Measurements from ENCODE around the gene PSMB3. TPM values are rescaled to one million over a fixed set of nuclear protein-coding genes. Genes with fewer than 3 reads are reported as not detected.
"Not testable (repeated sequence)": the region's sequence is repeated elsewhere in the genome, so short reads cannot be mapped to it uniquely, and the experiment has no call there.

Gene PSMB3
- polyA plus RNA-seq, 2 of the 4 experiments (the other 2 are of a cell fraction): 417 to 463 TPM

DNA sequence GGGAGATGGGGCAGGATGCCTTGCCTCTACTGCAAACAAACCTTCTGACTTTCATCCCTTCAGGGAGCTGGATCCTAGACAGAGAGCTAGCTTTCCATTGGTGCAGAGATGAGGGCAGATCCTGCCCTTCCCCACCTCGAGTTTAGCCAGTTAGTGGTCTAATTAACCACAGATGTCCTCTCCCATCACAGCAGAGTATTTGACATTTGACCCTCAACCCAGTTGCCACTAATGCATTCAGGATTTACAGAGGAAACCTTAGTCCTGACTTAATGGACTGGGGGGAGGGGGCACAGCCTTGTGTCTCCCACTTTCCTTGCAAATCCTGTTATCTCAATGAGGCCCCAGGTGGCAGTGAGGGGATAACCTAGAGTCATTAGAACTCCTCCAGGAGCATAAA lies 36.6 kb downstream of the PSMB3 start:
- Histone ChIP-seq H3K4me2 (no peak overlapping the region), H3K4me1 (no peaks in the 10 kb centered on the region), H3K9me3 (no peaks in the 10 kb centered on the region), H3K4me3 (no peak overlapping the region), H3K27ac (no peak overlapping the region)
- ChIA-PET POLR2A (no interaction called here), CTCF (interaction anchor here (0.5 to 3.1 kb wide), 8 partner anchors 9 to 112 kb away, joined by 3 to 17 read pairs (median 4); partner anchors contain the start of genes PIP4K2B and PSMB3)
- no peak for ATAC-seq
- DNase-seq (ENCODE audit: low read depth in 1 of 2, low spot score in 1 of 2): no peak
- no peak for TF ChIP-seq EP300 (IDR thresholded peaks at IDR 0.05)
- TF ChIP-seq, protein P1, sequence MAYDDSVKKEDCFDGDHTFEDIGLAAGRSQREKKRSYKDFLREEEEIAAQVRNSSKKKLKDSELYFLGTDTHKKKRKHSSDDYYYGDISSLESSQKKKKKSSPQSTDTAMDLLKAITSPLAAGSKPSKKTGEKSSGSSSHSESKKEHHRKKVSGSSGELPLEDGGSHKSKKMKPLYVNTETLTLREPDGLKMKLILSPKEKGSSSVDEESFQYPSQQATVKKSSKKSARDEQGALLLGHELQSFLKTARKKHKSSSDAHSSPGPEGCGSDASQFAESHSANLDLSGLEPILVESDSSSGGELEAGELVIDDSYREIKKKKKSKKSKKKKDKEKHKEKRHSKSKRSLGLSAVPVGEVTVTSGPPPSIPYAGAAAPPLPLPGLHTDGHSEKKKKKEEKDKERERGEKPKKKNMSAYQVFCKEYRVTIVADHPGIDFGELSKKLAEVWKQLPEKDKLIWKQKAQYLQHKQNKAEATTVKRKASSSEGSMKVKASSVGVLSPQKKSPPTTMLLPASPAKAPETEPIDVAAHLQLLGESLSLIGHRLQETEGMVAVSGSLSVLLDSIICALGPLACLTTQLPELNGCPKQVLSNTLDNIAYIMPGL (CRISPR knock-in tag; IDR thresholded peaks at IDR 0.05; ENCODE audit: borderline replicate concordance): no peak
- TF ChIP-seq GATA3 (IDR thresholded peaks at IDR 0.05; ENCODE audit: borderline replicate concordance): no peak
- TF ChIP-seq POLR2AphosphoS2 (conservative IDR thresholded peaks at IDR 0.05; ENCODE audit: low read length): no peak
- no peak for TF ChIP-seq RCOR1 (IDR thresholded peaks at IDR 0.05; ENCODE audit: low read depth, low read length)
- TF ChIP-seq, protein P2, sequence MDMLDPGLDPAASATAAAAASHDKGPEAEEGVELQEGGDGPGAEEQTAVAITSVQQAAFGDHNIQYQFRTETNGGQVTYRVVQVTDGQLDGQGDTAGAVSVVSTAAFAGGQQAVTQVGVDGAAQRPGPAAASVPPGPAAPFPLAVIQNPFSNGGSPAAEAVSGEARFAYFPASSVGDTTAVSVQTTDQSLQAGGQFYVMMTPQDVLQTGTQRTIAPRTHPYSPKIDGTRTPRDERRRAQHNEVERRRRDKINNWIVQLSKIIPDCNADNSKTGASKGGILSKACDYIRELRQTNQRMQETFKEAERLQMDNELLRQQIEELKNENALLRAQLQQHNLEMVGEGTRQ (IDR thresholded peaks at IDR 0.05): no peak
- TF ChIP-seq, protein P3, sequence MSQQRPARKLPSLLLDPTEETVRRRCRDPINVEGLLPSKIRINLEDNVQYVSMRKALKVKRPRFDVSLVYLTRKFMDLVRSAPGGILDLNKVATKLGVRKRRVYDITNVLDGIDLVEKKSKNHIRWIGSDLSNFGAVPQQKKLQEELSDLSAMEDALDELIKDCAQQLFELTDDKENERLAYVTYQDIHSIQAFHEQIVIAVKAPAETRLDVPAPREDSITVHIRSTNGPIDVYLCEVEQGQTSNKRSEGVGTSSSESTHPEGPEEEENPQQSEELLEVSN (IDR thresholded peaks at IDR 0.05; ENCODE audit: borderline replicate concordance, low read depth): no peak
- TF ChIP-seq, protein P4, sequence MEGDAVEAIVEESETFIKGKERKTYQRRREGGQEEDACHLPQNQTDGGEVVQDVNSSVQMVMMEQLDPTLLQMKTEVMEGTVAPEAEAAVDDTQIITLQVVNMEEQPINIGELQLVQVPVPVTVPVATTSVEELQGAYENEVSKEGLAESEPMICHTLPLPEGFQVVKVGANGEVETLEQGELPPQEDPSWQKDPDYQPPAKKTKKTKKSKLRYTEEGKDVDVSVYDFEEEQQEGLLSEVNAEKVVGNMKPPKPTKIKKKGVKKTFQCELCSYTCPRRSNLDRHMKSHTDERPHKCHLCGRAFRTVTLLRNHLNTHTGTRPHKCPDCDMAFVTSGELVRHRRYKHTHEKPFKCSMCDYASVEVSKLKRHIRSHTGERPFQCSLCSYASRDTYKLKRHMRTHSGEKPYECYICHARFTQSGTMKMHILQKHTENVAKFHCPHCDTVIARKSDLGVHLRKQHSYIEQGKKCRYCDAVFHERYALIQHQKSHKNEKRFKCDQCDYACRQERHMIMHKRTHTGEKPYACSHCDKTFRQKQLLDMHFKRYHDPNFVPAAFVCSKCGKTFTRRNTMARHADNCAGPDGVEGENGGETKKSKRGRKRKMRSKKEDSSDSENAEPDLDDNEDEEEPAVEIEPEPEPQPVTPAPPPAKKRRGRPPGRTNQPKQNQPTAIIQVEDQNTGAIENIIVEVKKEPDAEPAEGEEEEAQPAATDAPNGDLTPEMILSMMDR (IDR thresholded peaks at IDR 0.05): no peak
- TF ChIP-seq KDM5A (IDR thresholded peaks at IDR 0.05): no peak
- TF ChIP-seq POLR2A (IDR thresholded peaks at IDR 0.05; ENCODE audit: low read length): no peak
- TF ChIP-seq SREBF2 (IDR thresholded peaks at IDR 0.05): no peak
- no peak for TF ChIP-seq NFE2L2 (conservative IDR thresholded peaks at IDR 0.05; ENCODE audit: low read length)
- no peak for TF ChIP-seq ZFP36 (IDR thresholded peaks at IDR 0.05; ENCODE audit: borderline replicate concordance, partially characterized antibody)
- no peak for TF ChIP-seq ZSCAN20 (CRISPR knock-in tag; IDR thresholded peaks at IDR 0.05)
- no peak for TF ChIP-seq FOXS1 (CRISPR knock-in tag; IDR thresholded peaks at IDR 0.05)
- TF ChIP-seq HOXB13 (CRISPR knock-in tag; IDR thresholded peaks at IDR 0.05; ENCODE audit: low read depth): no peak
- no peak for FAIRE-seq
- whole genome bisulfite sequencing (ENCODE audit: missing lambda C conversion rate): 48% methylated on average over 1 of the region's 1 CpG

DNA sequence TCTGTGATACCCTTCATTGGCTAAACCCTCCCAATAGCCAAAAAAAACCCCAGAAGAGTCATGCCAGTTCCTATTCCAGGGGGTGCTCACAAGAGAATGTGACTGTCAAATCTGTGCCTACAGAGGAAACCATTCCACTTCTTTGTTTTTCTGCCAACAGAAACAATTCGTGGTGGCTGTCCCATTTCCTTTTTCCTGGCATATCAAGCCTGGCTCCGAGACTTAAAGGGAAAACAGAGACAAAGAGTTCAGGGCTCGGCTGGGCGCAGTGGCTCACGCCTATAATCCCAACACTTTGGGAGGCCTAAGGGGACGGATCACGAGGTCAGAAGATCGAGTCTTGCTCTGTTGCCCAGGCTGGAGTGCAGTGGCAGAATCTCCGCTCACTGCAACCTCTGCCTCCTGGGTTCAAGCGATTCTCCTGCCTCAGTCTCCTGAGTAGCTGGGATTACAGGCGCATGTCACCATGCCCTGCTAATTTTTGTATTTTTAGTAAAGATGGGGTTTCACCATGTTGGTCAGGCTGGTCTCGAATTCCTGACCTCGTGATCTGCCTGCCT lies 37.7 kb downstream of the PSMB3 start:
- ATAC-seq; H3K4me2 ChIP-seq; H3K4me3 ChIP-seq; H3K9me3 ChIP-seq; H3K27ac ChIP-seq; FAIRE-seq; POLR2A ChIA-PET; H3K4me1 ChIP-seq; DNase-seq (ENCODE audit: low read depth in 1 of 2, low spot score in 1 of 2): not testable (repeated sequence)
- CTCF ChIA-PET: interaction anchor here (0.6 to 1.6 kb wide), 3 partner anchors 28 to 35 kb away, joined by 3 to 4 read pairs (median 3); no protein-coding TSS in a partner anchor
- 89% methylated on average over 13 of the region's 13 CpGs for WGBS (ENCODE audit: missing lambda C conversion rate)

DNA sequence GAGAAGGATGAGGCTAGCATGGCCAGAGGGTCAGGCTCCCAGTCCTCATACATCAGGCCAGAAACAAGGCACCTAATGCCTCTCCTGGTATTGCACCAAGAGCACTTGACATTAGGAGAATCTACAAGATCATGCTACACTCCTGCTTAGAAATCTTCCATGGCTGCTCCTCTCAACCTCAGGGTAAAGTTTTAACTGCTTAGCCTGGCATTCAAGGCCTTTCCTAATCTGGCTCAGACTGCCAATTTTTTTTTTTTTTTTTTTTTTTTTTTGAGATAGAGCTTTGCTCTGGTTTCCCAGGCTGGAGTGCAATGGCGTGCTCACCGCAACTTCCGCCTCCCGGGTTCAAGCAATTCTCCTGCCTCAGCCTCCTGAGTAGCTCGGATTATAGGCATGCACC lies 38.6 kb downstream of the PSMB3 start:
- ChIA-PET POLR2A (no interaction called here), CTCF (interaction anchor here (1.2 to 1.4 kb wide), 2 partner anchors 20 to 43 kb away, joined by 3 to 4 read pairs; no protein-coding TSS in a partner anchor)
- WGBS (ENCODE audit: missing lambda C conversion rate): 94% methylated on average over 5 of the region's 5 CpGs

More for the DNA sequence above, 38.6 kb downstream of the PSMB3 start:
- Histone ChIP-seq H3K9me3 (no peaks in the 10 kb centered on the region), H3K4me3 (no peak overlapping the region), H3K4me2 (no peak overlapping the region), H3K27ac (no peak overlapping the region), H3K4me1 (no peaks in the 10 kb centered on the region)
- FAIRE-seq (no peak), ATAC-seq (0 out of 6 replicates have a peak, but pooled peaks of 1 of the 2 experiments have one; percentile 54), DNase-seq (ENCODE audit: low read depth in 1 of 2, low spot score in 1 of 2) (no peak)
- TF ChIP-seq ZNF302 (CRISPR knock-in tag; IDR thresholded peaks at IDR 0.05): no peak
- no peak for TF ChIP-seq CEBPB (IDR thresholded peaks at IDR 0.05)
- TF ChIP-seq NPAS2 (CRISPR knock-in tag; IDR thresholded peaks at IDR 0.05; ENCODE audit: borderline replicate concordance): no peak
- TF ChIP-seq NFE2L2 (conservative IDR thresholded peaks at IDR 0.05; ENCODE audit: low read length): no peak
- no peak for TF ChIP-seq MAZ (IDR thresholded peaks at IDR 0.05; ENCODE audit: borderline replicate concordance, low read depth, low read length)
- TF ChIP-seq POLR2AphosphoS2 (conservative IDR thresholded peaks at IDR 0.05; ENCODE audit: low read length): no peak

Data from A549 (cell line).